HG03060 (cell line): ENCODE data around the gene PJA2.
"Not testable (repeated sequence)": the region's sequence is repeated elsewhere in the genome, so short reads cannot be mapped to it uniquely, and the experiment has no call there.

ENCODE experiments used
- ATAC-seq: cut with Tn5 transposase; IDR thresholded peaks from one replicate; pipeline ENCODE4 v1.9.1; 2021; ENCODE audit warnings: low read depth, moderate number of reproducible peaks; ENCODE audit not compliant: unreplicated experiment

The PJA2 gene

DNA sequence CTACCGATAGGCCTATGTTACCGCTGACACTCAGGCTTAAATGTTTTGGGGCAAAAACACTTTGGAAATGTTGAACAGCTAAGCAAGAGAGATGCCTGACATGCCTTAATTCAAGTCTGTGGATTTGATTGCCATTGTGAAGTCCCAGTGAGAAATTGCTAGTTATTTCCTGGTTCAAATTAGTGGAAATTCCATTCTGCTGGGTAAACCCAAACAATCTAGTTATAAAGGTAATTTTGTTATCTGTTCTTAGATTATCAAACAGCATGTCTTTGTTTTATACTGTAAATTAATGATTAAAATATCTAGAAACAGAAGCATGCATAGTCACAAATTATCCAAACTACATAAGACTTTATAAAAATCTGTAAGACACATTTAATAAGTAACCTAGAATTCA, 96.6 kb downstream of the PJA2 start:
- ATAC-seq = no peak

GRCh38 chr5:109312695-109313094, 97.1 kb downstream of the PJA2 start:
- no peak for ATAC-seq

- ATAC-seq = no peak
These were observed 99.5 kb downstream of the PJA2 start for GRCh38 chr5:109310315-109310714.

DNA sequence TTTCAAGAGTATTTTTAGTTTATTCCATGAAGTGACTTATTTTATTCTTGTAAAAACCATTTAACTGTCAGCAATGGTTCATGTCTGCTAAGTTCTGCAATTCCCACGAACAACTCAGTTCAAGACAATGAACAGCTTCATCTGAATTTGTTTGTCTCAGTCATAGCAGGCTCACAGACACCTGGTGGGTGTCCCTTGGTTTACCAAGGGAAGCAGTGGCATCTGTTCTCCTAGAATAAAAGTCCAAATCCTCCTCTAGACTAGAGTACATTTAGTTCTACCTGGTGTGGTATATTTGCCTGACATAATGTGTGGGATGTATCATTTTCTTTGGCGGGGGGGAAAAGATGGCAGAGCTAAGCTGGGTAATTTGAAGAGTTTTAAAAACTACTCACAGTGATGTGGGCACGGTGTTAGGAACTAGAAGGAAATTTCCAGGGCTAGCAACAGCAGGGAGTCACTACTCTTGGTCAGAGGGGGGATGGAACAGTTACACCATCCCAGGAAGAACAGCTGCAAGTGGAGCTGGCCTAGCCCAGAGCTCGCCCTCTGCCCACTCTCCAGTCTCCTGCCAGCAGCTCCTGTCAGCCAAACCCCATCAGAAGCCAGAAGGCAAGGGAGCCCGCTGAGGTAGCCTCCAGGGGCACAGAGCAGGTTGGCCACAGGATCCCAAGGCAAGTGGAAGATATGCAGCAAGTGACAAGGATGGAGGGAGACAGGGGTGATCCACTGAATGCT, 100.3 kb downstream of the PJA2 start:
- no peak for ATAC-seq

- ATAC-seq = no peak
These were observed 101.8 kb downstream of the PJA2 start for GRCh38 chr5:109307951-109308350.

DNA sequence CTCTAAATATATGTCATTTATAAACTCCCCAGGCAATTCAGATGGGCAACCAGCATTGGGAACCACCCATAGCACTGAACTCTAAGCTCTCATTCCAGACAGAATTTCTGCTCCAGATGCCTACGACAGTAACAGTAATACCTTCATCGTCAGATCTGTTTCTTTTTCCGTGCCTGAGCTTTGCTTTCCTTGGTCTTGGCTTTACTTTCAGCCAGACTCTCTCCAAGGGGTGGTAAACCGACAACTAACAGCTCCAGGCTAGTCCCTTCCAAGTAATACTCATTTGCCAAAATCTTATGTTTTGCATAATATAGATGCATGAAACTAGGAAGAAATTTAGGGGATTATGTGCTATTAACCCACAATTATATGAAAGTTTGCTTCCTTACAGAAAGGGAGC, 102.3 kb downstream of the PJA2 start:
- ATAC-seq = no peak

DNA sequence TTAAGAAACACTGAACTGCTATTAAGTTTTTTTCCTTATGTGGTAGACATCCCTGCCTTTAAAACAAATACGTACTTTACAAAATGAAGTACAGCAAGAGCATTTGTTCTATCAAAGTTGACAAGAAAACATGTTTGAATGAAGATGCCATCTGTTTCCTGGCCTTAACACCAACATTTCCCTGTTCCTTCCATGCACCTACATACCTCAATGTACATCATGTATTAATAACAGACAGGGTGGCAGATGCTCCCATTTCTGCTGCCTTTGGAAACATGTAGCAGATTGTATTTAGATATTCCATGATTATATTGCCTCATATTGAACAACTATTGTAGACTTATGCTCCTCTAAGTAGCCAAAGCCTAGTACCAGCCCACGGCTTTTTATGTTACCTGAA, 104.4 kb downstream of the PJA2 start:
- no peak for ATAC-seq

DNA sequence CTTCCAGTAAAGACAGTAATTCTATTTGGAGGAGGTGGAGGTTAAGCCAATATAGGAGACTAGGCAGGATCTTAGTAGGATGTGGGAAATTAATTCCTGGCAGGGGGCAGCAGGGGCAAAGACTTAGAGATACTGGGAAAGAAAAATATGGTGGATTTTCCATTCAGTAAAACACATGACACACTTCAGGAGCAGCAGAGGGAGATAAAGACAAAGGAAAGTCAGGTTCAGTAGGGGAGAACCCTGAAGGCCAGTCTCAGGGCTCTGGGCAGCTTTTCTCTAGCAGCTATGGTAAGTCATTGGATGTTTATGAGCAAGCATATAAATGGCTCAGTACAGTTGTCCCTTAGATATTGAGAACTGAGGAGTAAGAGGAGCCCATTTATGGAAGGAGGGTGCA, 105.5 kb downstream of the PJA2 start:
- no peak for ATAC-seq

GRCh38 chr5:109300367-109300766, 109.4 kb downstream of the PJA2 start:
- ATAC-seq = no peak

DNA sequence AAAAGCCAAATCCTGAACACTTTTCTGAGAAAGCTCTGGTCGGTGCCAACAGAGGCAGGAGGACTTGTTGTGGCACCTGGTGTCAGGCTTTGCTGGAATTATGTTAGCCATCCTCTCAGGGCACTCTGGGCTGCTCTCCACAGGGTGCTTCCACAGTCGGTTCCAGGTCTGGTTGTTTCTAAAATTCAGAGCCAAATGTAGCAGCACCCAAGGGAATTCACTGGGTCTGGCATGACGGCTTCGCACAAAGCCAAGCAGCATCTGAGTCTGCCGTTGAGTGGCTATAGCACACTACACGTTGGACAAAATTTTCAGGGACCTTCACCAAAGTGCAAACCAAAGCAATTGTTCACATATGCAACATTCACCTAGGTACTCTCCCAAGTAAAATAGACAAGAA, 110.2 kb downstream of the PJA2 start:
- no peak for ATAC-seq

GRCh38 chr5:109298794-109299193, 111.0 kb downstream of the PJA2 start:
- ATAC-seq = no peak

- ATAC-seq = no peak
These were observed 111.9 kb downstream of the PJA2 start for GRCh38 chr5:109297900-109298299.

DNA sequence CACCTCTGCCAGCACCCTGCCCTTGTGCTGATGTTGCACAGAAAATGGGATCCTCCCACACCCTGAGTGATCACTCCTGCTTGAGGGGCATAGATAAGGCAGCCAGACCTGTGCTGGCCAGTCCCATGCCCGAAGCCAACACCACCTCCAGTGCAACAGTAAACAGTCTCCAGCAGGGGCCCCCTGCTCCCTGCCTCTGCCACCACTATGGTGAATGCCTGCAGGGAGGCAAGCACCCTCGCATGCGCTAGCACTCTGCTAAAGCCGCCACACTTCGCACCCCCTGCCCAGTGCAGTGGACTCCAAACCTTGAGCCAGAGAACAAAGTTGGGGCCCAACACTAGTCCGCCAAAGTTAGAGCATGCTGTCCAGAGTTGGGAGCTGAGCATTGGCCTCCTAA, 118.7 kb downstream of the PJA2 start:
- ATAC-seq = no peak

- ATAC-seq = no peak
These were observed 119.5 kb downstream of the PJA2 start for GRCh38 chr5:109290231-109290630.

DNA sequence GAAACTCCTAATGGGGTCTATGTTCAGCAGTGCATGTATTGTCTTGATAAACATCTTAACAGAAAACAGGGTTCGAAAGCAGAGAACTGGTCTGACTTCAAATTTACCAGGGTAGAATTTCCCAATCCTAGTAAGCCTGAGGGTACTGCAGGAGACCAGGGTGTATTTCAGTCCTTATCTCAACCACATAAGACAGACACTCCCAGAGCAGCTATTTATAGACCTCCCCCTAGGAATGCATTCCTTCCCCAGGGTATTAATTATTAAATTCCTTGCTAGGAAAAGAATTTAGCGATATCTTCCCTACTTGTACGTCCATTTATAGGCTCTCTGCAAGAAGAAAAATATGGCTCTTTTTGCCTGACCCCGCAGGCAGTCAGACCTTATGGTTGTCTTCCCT, 123.1 kb downstream of the PJA2 start:
- not testable (repeated sequence) for ATAC-seq
